T-helper 17 cell (primary cell): ENCODE measurements around the gene MAPKAP1. TPM values are rescaled to one million over a fixed set of nuclear protein-coding genes. Genes with fewer than 3 reads are reported as not detected.

Source experiments
- ATAC-seq: fragments of 150-1000 bp; cut with Tn5 transposase; 2 replicates; pipeline ENCODE4 v1.10.0; 2021; ENCODE audit warnings: mild to moderate bottlenecking, moderate library complexity
- DNase-seq, 3 donors: peaks; one replicate each; pipeline versions ENCODE4 v3.0.0 to v3.0.0-alpha.2; 2020 to 2021
- H3K9me3 ChIP-seq: one replicate; pipeline ENCODE4 v1.7.0; 2013; ENCODE audit warnings: low read length, mild to moderate bottlenecking; ENCODE audit not compliant: control insufficient read depth, poor library complexity, severe bottlenecking
- H3K27ac Mint-ChIP-seq: one replicate; pipeline ENCODE4 v1.8.0; 2022; ENCODE audit warnings: mild to moderate bottlenecking, moderate library complexity, mixed read lengths
- H3K27me3 Mint-ChIP-seq: one replicate; pipeline ENCODE4 v1.8.0; 2022; ENCODE audit warnings: mixed read lengths
- H3K36me3 Mint-ChIP-seq: one replicate; pipeline ENCODE4 v1.8.0; 2022; ENCODE audit warnings: low read depth, mixed read lengths
- H3K4me1 Mint-ChIP-seq: one replicate; pipeline ENCODE4 v1.8.0; 2022; ENCODE audit warnings: mild to moderate bottlenecking, mixed read lengths
- H3K4me3 Mint-ChIP-seq: one replicate; pipeline ENCODE4 v1.8.0; 2022; ENCODE audit warnings: mild to moderate bottlenecking, moderate library complexity, mixed read lengths
- total RNA-seq, 4 donors: library from RNA in 2 of 4; stranded (reverse) in 2 of 4; gene quantifications; one replicate each; pipeline ENCODE4 v1.2.3 and lab custom pipeline; 2022 to 2026

The MAPKAP1 gene
- total RNA-seq, 2 donors from 2014 or later, result 46.6 to 52.9 TPM

DNA sequence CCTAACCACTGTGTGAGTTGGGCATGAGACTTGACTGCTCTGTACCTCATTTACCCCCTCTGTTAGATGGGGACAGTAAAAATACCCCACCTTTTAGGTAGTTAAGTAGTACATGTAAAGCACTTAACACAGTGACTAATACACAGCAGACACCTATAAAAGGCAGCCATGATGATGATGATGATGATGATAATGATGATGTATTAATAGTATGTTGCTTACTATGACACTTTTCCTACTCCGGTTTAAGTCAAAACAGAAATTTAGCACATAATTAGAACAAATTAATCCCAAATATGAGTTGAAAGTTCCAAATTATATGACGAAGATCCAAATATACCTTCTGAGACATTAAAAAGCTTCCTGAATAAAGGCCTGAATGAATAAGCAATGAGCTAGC lies 223.3 kb downstream of the MAPKAP1 start:
- Mint-ChIP-seq H3K27ac (peak overlapping the region; percentile 8), H3K36me3 (peaks cover 9% of the 10 kb centered on the region), H3K27me3 (no peaks in the 10 kb centered on the region), H3K4me1 (peaks cover 8% of the 10 kb centered on the region), H3K4me3 (no peak overlapping the region)
- no peaks in the 10 kb centered on the region for H3K9me3 ChIP-seq
- ATAC-seq (no peak), DNase-seq (no peak)

- H3K4me1 Mint-ChIP-seq, result peaks cover 3% of the 10 kb centered on the region
- H3K4me3 Mint-ChIP-seq, result peak overlapping the region; percentile 22
- no peaks in the 10 kb centered on the region for H3K27me3 Mint-ChIP-seq
- DNase-seq, result no peak
- no peak overlapping the region for H3K27ac Mint-ChIP-seq
- H3K9me3 ChIP-seq, result no peaks in the 10 kb centered on the region
- ATAC-seq, result no peak
- peaks cover 12% of the 10 kb centered on the region for H3K36me3 Mint-ChIP-seq
Observed at GRCh38 chr9:125479846-125480615, 227.0 kb downstream of the MAPKAP1 start.

- H3K9me3 ChIP-seq, result no peaks in the 10 kb centered on the region
- Mint-ChIP-seq H3K4me3 (no peak overlapping the region), H3K4me1 (no peaks in the 10 kb centered on the region), H3K36me3 (peaks cover 9% of the 10 kb centered on the region), H3K27ac (no peak overlapping the region), H3K27me3 (no peaks in the 10 kb centered on the region)
- DNase-seq (no peak), ATAC-seq (no peak)
Observed at GRCh38 chr9:125477089-125477544, 229.9 kb downstream of the MAPKAP1 start.

GRCh38 chr9:125476645-125477044 lies 230.4 kb downstream of the MAPKAP1 start:
- Mint-ChIP-seq H3K4me3 (no peak overlapping the region), H3K27me3 (no peaks in the 10 kb centered on the region), H3K36me3 (peaks cover 9% of the 10 kb centered on the region), H3K4me1 (no peaks in the 10 kb centered on the region), H3K27ac (no peak overlapping the region)
- DNase-seq (no peak), ATAC-seq (no peak)
- no peaks in the 10 kb centered on the region for H3K9me3 ChIP-seq

DNA sequence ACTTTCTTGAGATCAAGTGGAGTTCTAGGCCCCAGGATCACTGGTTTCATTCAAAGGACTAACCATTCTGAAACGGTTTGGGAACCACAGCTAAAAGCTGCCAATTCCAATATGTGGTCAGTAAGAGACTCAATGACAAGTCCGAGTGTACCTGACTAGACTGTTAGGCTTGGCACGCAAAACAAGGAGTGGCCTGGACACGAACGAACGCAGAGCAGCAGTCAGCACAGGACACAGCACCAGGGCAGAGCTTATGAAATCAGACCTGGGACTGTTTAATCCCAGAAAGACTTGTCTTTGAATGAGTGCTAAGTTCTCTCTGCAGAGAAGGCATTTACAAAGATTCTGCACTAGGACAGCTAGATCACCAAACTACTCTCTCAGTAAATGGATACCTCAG lies 231.6 kb downstream of the MAPKAP1 start:
- Mint-ChIP-seq H3K4me1 (peaks cover 3% of the 10 kb centered on the region), H3K4me3 (no peak overlapping the region), H3K27me3 (no peaks in the 10 kb centered on the region), H3K36me3 (peaks cover 8% of the 10 kb centered on the region), H3K27ac (no peak overlapping the region)
- H3K9me3 ChIP-seq, result no peaks in the 10 kb centered on the region
- ATAC-seq, result no peak
- DNase-seq, result no peak

GRCh38 chr9:125472926-125473701 lies 233.9 kb downstream of the MAPKAP1 start:
- DNase-seq (no peak), ATAC-seq (no peak)
- no peaks in the 10 kb centered on the region for H3K9me3 ChIP-seq
- Mint-ChIP-seq H3K27ac (no peak overlapping the region), H3K36me3 (peaks cover 4% of the 10 kb centered on the region), H3K4me1 (peaks cover 3% of the 10 kb centered on the region), H3K27me3 (no peaks in the 10 kb centered on the region), H3K4me3 (no peak overlapping the region)

GRCh38 chr9:125472562-125472925 lies 234.5 kb downstream of the MAPKAP1 start:
- H3K27me3 Mint-ChIP-seq, result no peaks in the 10 kb centered on the region
- no peak for DNase-seq
- no peak for ATAC-seq
- no peak overlapping the region for H3K27ac Mint-ChIP-seq
- H3K36me3 Mint-ChIP-seq, result no peaks in the 10 kb centered on the region
- peaks cover 3% of the 10 kb centered on the region for H3K4me1 Mint-ChIP-seq
- H3K4me3 Mint-ChIP-seq, result no peak overlapping the region
- no peaks in the 10 kb centered on the region for H3K9me3 ChIP-seq

GRCh38 chr9:125470767-125471580 lies 236.0 kb downstream of the MAPKAP1 start:
- Mint-ChIP-seq H3K4me1 (peaks cover 3% of the 10 kb centered on the region), H3K36me3 (no peaks in the 10 kb centered on the region), H3K27ac (no peak overlapping the region), H3K27me3 (no peaks in the 10 kb centered on the region), H3K4me3 (no peak overlapping the region)
- DNase-seq (no peak), ATAC-seq (no peak)
- no peaks in the 10 kb centered on the region for H3K9me3 ChIP-seq

- no peak for DNase-seq
- no peaks in the 10 kb centered on the region for H3K36me3 Mint-ChIP-seq
- H3K27ac Mint-ChIP-seq, result no peak overlapping the region
- no peak overlapping the region for H3K4me3 Mint-ChIP-seq
- no peaks in the 10 kb centered on the region for H3K9me3 ChIP-seq
- H3K27me3 Mint-ChIP-seq, result no peaks in the 10 kb centered on the region
- H3K4me1 Mint-ChIP-seq, result peaks cover 3% of the 10 kb centered on the region
- ATAC-seq, result no peak
Observed at GRCh38 chr9:125470189-125470588, 236.8 kb downstream of the MAPKAP1 start.

DNA sequence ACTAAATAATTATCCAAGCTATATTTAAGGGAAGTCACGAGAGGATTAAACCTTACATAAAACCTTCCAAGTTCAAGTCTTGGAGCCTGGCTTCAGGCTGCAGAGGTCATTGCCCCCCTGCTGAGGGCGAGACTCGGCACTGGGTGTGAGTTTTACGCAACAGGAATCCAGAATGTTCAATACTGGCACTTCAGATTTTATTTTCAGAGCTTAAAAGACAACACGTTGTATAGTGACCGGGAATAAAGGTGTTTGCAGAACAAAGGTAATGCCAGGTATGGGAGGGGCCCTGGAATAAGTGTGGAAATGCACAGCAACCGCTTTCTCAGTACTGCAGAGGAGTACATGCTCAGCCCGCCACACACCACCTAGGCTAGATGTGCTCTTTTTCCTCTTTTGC lies 238.4 kb downstream of the MAPKAP1 start:
- Mint-ChIP-seq H3K4me3 (no peak overlapping the region), H3K36me3 (no peaks in the 10 kb centered on the region), H3K4me1 (peaks cover 3% of the 10 kb centered on the region), H3K27ac (peak overlapping the region; percentile 41), H3K27me3 (no peaks in the 10 kb centered on the region)
- DNase-seq (no peak), ATAC-seq (no peak)
- H3K9me3 ChIP-seq, result no peaks in the 10 kb centered on the region

GRCh38 chr9:125467116-125467740 lies 239.8 kb downstream of the MAPKAP1 start:
- Mint-ChIP-seq H3K27me3 (no peaks in the 10 kb centered on the region), H3K36me3 (no peaks in the 10 kb centered on the region), H3K4me3 (no peak overlapping the region), H3K4me1 (peaks cover 3% of the 10 kb centered on the region), H3K27ac (no peak overlapping the region)
- ATAC-seq (no peak), DNase-seq (no peak)
- H3K9me3 ChIP-seq, result no peaks in the 10 kb centered on the region

- H3K27ac Mint-ChIP-seq, result no peak overlapping the region
- H3K9me3 ChIP-seq, result no peaks in the 10 kb centered on the region
- DNase-seq, result no peak
- peaks cover 3% of the 10 kb centered on the region for H3K4me1 Mint-ChIP-seq
- no peak for ATAC-seq
- no peak overlapping the region for H3K4me3 Mint-ChIP-seq
- H3K36me3 Mint-ChIP-seq, result no peaks in the 10 kb centered on the region
- H3K27me3 Mint-ChIP-seq, result no peaks in the 10 kb centered on the region
Observed at GRCh38 chr9:125466411-125466810, 240.6 kb downstream of the MAPKAP1 start.
